GM21381 (cell line): ENCODE results near the gene CRACR2A.

Source experiments
- ATAC-seq: cut with Tn5 transposase; IDR thresholded peaks from one replicate; pipeline ENCODE4 v1.9.1; 2021; ENCODE audit warnings: mild to moderate bottlenecking, moderate library complexity; ENCODE audit not compliant: unreplicated experiment

Gene CRACR2A

GRCh38 chr12:3571323-3571722 lies 181.6 kb downstream of the CRACR2A start:
- ATAC-seq: no peak

DNA sequence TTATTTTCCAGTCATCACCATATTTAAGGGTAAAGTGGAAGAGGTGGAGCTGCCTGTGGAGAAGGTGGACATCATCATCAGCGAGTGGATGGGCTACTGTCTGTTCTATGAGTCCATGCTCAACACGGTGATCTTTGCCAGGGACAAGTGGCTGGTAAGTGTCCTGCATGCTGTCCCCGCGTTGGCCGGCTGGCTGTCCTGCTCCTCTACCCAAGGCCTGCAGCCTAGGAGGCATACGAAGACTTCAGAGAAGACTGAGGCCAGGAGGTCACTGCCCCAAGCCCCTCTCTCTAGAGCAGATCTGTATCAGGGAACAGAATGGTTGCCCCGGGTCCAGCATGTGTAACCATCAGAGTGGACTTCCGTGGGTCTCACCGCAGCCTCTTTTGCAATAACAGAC lies 184.2 kb downstream of the CRACR2A start:
- no peak for ATAC-seq

GRCh38 chr12:3565985-3566384 lies 186.9 kb downstream of the CRACR2A start:
- ATAC-seq: no peak
